Activated T-cell treated with anti-CD3 and anti-CD28 coated beads for 1 hour (primary cell): Measurements from ENCODE around the gene ME3.
A peak's percentile ranks its signal among the peaks of the same experiment; 100 is the strongest.
"Not testable (repeated sequence)": the region's sequence is repeated elsewhere in the genome, so short reads cannot be mapped to it uniquely, and the experiment has no call there.

Source experiments
- DNase-seq: peaks from one replicate; pipeline ENCODE4 v3.0.0-alpha.2; 2020; ENCODE audit warnings: low read depth

Gene ME3

DNA sequence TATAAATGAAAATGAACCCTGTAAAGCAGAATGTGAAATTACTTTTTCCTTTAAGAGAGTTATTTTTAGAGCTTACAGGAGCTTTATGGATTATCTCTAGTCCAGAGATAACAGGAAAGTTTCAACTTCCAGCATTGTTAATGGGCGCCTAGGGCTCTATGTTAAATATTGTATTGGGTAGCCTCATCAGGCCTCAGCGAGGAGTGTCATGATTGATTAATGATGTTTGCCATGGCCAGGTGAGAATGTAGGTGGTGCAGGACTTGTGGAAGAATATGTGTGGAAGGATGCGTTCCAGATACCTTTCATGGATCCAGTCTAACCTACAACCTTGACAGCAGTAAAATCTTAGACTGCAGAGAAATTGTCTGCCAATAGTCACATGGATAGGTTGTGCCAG is 50.6 kb downstream of the ME3 start:
- no peak for DNase-seq

DNA sequence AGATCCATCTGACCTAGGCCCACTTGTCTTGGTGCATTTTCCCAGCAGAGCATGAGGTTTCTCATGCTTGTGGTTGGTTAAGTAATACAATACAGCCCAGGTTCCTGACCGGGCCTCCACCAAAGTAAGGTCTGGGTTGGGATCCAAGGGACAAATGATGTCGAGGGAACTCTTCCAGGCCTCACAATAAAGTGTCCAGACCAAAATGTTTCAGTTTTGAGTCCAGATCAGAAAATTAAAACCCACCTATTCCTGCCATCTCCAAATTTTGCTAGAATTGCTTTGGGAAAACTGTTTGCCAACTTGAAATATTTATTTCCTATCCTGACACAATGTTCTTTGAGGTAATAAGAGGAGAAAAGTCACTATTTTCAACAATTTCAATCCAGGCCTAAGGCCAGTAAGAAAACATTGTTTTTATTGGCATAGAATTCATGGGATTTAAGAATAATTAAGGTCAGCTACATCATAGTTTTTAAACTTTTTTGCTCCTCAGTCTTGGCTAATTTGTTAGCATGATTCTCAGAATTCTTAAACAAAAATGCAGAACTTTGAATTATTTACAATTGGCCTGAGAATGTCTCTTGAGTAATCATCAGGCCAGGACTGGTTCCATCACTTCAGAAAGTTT is 51.4 kb downstream of the ME3 start:
- DNase-seq: no peak

DNA sequence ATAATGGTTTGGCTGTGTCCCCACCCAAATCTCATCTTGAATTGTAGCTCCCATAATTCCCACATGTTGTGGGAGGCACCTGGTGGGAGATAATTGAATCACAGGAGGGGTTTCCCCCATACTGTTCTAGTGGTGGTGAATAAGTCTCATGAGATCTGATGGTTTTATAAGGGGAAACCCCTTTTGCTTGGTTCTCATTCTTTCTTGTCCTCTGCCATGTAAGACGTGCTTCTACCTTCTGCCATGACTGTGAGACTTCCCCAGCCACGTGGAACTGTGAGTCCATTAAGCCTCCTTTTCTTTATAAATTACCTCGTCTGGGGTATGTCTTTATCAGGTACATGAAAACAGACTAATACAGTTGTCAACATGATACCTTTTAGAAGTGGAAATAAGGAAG is 53.0 kb downstream of the ME3 start:
- not testable (repeated sequence) for DNase-seq

DNA sequence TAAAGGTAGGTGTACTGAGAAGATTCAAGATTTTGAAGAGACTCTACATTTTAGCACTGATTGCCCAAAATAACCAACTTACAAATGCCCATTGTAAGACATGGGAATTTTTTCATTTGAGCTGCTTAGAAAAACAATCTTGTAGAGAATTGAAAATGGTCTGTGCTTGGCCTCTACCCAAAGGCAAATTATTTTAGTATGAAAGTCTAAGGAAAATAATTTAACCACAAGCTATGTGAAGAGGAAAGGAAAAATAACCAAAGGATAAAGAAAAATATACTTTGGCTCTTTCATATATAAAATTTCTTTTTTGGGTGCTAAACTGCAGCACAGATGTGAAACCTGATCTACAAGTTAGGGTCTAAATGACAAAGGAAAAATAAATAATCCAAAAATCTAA is 54.9 kb downstream of the ME3 start:
- no peak for DNase-seq

DNA sequence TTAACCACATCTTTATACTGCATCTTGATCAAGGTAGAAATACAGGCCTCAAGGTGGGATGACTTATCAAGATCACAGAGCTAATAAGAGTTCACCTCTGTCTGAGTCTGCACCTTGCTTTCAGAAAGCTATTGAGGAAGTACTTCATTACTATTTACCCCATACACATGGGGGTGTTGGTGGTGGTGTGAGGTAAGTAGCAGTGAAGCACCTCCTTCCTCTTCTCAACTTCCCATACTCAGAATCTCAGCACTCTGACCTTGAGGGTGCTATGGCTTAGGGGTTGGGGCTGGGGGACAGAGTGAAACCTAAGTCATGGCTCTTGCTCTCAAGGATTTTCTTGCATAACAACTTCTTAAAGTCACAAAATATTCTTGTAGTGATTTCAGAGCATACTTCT is 56.9 kb downstream of the ME3 start:
- DNase-seq: no peak

DNA sequence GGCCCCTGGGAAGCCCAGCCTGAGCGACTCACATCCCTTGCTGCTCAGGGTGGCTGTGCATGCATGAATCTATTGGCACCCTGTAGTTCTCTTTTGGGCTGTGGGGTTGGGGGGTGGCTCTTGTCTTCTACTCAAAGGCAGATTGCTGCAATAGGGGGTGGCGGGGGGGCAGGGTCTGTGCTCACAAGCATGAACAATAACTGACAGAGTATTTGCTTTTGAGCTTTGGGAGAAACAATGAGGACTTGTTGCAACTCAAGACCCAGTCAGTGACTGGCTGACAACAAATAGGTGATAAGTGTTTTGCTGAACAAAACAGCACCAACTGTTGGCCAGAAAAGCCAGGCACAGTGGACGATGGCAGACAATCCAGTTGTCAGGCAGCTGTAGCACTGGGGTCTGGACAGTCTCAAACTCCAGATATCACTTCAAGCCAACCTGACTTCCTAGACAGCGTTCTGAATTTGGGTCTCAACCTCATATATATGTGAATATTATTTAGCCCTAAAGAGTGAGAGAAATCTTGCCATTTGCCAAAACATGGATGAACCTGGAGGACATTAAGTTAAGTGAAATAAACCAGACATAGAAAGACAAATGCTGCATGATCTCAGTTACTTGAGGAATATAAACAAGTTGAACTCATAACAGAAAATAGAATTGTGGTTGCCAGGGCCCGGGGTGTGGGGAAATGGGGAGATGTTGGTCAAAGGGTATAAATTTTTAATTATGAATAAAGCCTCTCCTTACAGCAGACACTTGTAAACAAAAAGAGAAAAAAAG is 61.7 kb downstream of the ME3 start:
- no peak for DNase-seq

DNA sequence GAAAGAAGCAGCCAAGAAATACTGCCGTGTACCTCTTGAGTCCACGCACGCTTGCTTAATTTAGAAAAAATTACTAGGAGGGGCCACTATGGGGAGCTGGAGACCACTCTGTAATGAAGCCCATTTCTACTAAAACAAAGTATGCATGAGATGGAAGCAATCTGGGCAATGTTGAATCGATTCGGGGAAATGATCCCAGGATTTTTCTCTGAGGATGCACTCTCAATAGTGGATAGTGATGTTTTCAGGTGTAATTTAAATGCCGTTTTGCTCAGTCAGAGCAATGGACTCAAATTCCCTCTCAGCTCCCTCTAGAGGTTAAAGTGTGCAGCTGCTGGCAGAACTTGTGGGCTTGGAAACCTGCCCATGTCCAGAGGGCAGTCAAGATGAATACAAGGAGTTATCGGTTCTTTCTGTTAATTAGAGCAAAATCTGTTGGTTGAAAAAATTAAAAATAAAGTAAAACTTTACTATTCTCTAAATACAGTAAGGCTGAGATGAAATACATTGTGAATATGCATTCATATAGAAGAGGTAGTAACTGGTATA is 64.1 kb downstream of the ME3 start:
- DNase-seq: no peak

DNA sequence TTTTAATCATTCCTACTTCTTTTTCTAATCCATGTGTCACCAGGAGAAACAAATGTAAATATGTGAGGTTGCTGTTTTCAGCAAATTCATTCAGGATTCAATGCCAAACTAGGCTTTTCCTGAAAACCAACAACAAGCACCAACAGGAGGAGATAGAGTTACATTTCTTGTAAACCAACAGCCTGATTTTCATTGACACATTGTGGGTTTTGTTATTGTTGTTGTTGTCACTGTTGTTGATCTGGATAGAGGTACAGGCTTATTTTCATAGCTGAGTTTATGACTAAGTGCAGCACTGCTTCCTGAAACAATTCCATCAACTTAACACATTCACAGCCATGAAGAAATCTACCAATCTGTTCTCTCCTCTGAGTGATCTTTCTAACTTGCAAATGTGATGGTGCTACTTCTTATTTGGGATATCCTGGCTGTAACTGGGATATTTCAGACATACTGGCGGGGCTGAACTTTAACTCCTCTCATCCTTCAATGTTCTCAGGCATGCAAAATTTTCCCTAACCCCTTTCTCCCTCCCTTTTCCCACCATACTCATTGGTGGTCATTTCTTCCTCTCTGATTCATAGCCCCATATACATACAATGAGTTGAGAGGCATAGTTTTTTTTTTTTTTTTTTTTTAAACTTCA is 65.5 kb downstream of the ME3 start:
- DNase-seq: no peak

DNA sequence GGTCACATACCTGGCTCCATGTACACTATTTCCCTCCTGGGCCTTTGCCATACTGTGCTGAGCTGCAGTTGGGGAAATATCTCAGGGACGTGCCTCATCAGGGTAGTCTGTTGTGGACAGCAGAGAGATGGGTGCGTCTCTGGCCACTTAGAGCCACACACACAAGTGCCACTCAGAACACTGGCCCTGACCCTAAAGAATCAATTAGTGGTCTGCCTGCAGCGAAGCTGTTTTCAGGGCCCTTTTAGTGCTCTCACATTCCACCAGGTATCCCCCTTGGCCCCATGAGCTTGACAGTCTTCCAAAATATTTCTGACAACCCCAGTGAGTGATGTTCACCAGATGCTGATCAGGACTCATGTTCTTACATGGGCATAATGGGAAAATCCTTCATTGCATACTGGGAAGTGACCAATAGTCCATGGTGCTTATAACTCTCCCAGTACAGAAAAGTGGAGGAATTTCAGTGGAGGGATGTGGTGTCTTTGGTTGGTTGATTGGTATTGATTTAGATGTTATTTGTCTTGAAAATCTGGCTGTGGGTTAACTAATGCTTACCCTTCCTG is 66.1 kb downstream of the ME3 start:
- no peak for DNase-seq

DNA sequence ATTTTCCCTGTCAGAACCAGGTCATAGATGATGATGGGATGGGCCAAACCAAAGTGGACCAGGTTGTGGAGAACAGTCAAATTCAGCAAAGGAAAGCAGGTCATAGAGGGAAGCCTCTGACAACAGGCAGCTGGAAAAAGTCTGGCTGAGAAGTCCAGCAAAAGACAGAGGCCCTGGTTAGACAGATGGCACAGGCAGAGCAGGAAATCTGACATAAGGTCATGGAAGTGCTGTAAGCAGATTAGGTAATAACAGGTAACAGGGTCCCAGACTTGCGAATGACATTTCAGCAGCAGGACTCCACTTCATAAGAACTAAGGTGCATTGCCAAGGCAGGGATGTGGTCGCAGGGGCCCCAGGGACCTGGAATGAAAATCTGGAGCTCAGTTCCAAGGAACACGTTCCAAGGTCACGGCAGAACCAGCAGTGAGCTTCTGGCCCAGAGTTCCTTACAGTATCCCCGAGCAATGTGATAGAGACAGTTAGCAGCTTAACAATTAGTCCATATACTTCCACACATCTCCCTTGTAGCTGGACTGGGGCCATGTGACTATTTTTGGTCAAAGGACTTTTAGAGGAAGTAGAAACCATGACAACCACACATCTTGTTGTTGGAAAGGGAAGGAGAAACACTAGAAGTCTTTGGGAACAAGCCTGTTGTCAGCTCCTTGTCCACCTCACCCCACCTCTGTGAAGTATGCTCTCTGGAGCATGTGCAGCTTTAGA is 75.4 kb downstream of the ME3 start:
- DNase-seq: no peak

DNA sequence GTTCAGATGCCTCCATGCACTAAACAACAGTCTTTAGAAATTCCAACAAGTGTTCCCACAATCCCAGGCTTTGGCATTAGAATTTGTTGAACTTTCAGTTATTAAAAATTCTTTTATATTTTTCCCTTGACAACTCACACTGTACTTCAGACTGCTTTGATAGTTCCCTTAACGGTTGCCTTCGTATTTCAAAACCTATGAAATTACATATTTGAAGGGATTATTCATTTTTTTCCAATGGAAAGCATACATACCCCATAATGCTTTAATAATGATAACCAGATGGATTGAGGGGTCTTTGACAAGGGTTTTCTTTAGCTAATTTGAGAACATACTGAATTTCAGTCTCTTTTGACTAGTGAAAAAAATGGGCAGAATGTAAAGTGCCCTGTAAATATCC is 76.5 kb downstream of the ME3 start:
- no peak for DNase-seq

DNA sequence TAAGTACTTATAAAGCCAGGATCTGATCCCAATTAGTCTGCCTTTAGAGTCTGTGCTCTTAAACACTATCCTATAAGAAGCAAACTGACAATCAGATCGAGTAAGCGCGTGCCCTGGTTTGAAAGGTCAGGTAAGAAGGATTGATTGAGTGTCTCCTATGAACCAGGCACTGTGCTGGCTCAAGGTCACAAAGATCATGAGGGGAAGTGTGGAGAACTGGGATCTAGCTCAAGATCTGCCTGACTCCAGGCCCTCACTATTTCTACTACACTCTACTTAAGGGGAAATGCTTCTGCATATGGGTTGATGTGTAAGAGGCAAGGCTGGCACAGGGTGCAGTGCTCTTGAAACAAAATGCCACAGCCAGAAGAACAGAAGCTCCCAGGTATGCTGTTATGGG is 77.0 kb downstream of the ME3 start:
- DNase-seq: no peak

DNA sequence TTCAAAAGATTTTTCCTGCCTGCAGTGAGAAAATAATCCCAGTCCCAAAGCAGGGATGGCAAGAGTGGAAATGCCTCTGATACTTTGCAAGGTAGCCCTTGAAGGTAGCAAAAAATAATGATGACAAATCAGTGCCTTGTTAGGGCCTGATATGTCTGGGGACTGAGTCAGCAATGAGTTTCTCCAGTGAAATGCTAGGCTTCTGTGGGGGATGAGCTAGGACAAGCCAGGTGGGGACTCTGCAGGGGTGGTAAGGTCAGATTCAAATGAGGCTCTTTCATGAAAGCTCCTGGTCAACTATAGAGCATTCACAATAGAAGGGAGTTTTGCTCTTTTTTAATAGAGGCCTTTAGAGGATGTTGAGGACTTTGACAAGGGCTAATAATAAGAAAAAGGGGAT is 77.7 kb downstream of the ME3 start:
- DNase-seq: no peak

DNA sequence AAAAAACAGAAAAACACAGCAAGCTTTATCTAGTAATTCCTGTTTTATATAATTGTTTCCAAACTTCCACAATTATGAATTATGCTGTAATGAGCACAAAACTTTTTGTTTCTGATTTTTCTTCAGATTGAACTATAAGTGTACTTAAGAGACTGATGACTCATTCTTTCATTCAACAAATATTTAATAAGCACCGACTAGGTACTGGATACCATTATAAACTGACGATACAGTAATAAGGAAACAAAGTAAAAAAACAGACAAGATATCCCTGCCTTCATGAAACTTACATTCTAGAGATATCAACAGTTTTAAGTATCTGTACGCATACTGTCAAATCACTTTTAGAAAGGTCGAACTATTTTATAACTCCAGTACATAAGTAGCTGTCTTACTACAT is 78.6 kb downstream of the ME3 start:
- no peak for DNase-seq

DNA sequence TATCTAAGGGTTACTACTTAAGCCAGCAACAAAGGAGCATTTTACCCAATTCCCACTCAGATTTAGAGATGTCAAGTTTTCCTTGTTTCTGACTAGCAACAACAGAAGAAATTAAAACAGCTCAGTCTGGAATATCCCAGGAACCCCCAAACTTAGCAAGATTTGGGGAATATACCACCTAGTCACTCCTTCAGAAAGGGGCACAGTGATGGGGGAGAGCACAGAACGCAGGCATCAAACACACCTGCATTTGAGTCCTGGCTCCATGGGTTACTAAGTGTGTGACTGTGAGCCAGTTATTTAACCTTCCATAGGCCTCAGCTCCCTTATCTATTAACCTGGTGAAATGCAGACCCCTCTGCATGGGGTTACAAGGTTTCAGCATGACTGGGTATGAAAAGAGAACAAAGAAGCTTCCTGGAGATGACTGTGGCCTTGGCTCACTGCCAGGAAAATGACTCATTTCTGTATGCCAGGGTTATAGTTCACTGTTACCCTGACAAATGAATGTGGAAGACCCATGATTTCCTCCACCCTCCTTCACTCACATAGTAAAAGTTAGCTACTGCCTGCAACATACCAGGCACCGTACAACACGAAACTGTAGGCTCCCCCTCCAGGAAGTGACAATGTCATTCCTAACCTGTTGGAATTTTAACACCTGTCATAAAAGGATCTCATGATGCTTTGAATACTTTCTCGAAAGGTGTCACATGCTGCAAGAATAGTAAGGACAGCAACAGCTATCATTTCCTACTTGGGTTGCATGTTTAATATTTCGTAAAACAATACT is 79.6 kb downstream of the ME3 start:
- peak; percentile 51 for DNase-seq

DNA sequence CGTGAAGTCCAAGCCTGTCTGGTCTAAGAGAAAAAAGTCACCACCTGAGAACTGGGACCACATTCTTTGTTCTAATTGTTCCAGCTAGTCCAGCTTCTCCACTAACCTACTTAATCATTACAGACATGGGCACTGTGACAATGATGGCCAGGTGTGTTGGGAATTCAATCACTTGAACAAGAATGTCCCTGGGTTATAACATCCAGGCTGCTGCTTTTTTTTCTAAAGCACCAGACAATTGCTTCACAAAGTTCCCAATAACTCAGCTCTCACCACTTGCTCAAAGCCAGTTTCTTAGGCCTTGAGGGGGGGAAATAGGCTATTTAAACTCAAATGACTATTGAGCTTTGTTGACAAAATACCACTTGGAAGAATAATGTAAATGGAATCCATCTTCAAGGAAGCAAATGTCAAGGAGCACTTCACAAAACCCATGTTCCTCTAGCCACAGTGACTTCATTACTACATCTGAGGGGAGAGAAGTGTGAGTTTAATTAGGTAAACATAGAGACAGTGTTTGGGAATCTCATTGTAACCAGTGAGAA is 80.3 kb downstream of the ME3 start:
- DNase-seq: no peak

DNA sequence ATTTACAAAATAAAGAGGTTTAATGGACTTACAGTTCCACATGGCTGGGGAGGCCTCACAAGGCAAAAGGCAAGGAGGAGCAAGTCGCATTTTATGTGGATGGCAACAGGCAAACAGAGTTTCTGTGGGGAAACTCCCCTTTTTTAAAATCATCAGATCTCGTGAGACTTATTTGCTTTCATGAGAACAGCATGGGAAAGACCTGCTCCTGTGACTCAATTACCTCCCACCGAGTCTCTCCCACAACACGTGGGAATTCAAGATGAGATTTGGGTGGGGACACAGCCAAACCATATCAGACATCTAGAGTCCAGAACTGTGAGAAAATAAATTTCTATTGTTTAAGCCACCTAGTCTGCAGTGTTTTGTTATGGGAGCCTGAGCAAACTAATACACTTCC is 80.8 kb downstream of the ME3 start:
- no peak for DNase-seq

DNA sequence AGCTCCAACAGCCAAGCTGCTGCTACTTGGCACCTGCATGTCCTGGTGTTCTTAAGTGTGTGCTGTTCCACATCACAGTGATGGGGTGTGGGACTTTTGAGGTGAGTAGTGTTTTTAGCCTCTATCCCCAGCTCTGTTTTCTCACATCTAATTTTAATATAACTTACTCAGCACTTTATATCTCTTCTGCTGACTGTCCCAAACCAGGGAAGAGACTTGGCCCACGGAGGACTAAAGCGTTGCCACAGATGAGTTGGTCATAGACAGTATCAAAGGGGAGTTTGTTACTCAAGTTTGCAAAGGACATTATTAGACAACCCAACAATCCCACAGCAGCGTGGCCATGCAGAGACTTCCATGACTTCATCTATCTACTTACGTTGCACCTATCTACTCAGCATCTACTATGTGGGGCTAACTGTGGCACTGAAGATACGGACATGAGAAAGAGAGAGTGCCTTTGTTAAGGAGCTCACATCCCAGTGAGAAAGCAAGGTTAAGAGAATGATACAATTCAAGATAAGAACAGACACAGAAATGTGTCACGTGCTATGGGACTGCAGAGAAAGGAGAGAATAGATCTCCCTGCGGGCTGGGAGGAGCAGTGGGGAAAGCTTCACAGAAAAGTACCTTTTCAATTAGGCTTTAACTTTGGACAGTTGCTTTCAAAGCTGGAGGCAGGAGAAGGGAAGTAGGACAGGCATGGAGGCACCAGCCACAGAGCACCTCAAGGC is 82.4 kb downstream of the ME3 start:
- DNase-seq: no peak

DNA sequence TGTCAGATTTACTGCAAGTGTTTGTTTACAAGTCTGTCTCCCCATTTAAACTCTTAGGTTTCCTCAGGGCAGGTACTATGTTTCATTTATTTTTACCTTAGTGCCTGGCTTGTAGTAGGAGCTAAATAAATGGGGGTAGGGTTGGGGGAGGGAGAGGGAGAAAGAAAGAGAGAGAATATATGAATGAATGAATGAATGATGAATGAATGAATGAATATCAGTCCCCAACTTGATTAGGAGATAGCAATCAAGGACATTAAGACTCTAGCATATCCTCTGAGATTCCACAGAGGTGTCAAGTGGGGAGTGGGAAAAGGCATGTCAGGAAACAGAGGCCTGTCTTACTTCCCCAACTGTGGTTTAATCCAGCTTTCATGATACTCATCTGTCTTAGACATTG is 83.2 kb downstream of the ME3 start:
- DNase-seq: no peak

DNA sequence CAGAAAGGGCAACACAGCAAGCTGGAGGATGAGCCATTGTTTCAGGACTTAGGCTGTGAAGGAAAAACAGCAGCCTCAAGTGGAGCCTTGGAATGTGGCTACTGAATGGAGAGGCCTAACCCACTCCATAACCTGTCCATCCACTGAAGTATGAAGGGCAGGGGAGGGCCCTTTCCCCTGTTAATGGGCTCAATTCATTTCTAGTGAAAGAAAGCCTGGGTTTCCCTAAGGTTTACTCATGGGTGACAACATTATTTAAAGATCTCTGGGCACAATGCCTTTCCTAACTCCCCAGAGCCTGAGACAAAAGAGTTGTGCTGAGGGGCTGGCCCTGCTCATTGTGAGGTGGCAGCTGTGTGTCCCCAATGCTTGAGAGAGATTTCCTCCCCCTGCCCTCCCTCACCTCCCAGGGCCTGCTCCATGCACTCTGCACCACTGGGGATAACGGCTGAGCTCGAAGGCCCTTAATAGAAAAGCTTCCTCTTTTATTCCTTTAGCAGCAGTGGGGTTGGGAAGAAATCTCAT is 83.8 kb downstream of the ME3 start:
- no peak for DNase-seq
